WTC11 (cell line): ENCODE data around the gene SVIL. TPM values are rescaled to one million over a fixed set of nuclear protein-coding genes. Genes with fewer than 3 reads are reported as not detected.

Experiments
- ATAC-seq: fragments of 200-7000 bp; cut with Tn5 transposase; 2 replicates; pipeline ENCODE4 v1.10.0; 2021; ENCODE audit warnings: mild to moderate bottlenecking, moderate library complexity
- CTCF ChIA-PET: fragments of 300-600 bp; sonication (Branson Sonifier 250); formaldehyde crosslinking; loops from one replicate; lab custom pipeline; 2021; ENCODE audit warnings: antibody characterized with exemption; lab: Charles Lee
- POLR2A ChIA-PET: fragments of 350-600 bp; sonication (Branson Sonifier 250); formaldehyde crosslinking; loops from one replicate; lab custom pipeline; 2021; ENCODE audit warnings: antibody characterized with exemption; lab: Charles Lee
- DNase-seq: peaks from one replicate; pipeline ENCODE4 v3.0.0; 2021; ENCODE audit warnings: low spot score
- H3K27ac Mint-ChIP-seq: 2 replicates; pipeline ENCODE4 v1.8.0; 2021; ENCODE audit warnings: mixed read lengths
- H3K27me3 Mint-ChIP-seq: 2 replicates; pipeline ENCODE4 v1.8.0; 2021; ENCODE audit warnings: low read depth, mild to moderate bottlenecking, moderate library complexity, mixed read lengths
- H3K36me3 Mint-ChIP-seq: 2 replicates; pipeline ENCODE4 v1.8.0; 2021; ENCODE audit warnings: mixed read lengths
- H3K4me1 Mint-ChIP-seq: 2 replicates; pipeline ENCODE4 v1.8.0; 2022; ENCODE audit warnings: mixed read lengths
- H3K4me3 Mint-ChIP-seq: 2 replicates; pipeline ENCODE4 v1.8.0; 2021; ENCODE audit warnings: mild to moderate bottlenecking, moderate library complexity, mixed read lengths
- H3K9me3 Mint-ChIP-seq: 2 replicates; pipeline ENCODE4 v1.8.0; 2021; ENCODE audit warnings: mixed read lengths
- AFF4 ChIP-seq: sonication (generic); formaldehyde crosslinking; IDR thresholded peaks from 2 replicates; pipeline ENCODE4 v1.8.1; 2023; ENCODE audit warnings: mild to moderate bottlenecking, missing genetic modification reagents, borderline replicate concordance
- CREM ChIP-seq: sonication (generic); formaldehyde crosslinking; IDR thresholded peaks from 2 replicates; pipeline ENCODE4 v1.8.1; 2022; ENCODE audit warnings: mild to moderate bottlenecking, missing genetic modification reagents, moderate library complexity
- ERG ChIP-seq: fragments of 250-450 bp; sonication (Bioruptor Pico); IDR thresholded peaks from 2 replicates; pipeline ENCODE4 v1.8.0; 2021; ENCODE audit warnings: mild to moderate bottlenecking
- FOXK1 ChIP-seq: sonication (generic); formaldehyde crosslinking; IDR thresholded peaks from 2 replicates; pipeline ENCODE4 v1.8.0; 2022; ENCODE audit warnings: mild to moderate bottlenecking, moderate library complexity, missing genetic modification reagents
- MXD4 ChIP-seq: fragments of 250-450 bp; sonication (Bioruptor Pico); IDR thresholded peaks from 2 replicates; pipeline ENCODE4 v1.8.0; 2021; ENCODE audit warnings: mild to moderate bottlenecking, moderate library complexity, borderline replicate concordance
- MYBL2 ChIP-seq: sonication (generic); formaldehyde crosslinking; IDR thresholded peaks from 2 replicates; pipeline ENCODE4 v1.8.1; 2023; ENCODE audit warnings: mild to moderate bottlenecking, moderate library complexity, missing genetic modification reagents
- RORB ChIP-seq: fragments of 250-450 bp; sonication (Bioruptor Pico); IDR thresholded peaks from 2 replicates; pipeline ENCODE4 v1.9.0; 2021; ENCODE audit warnings: mild to moderate bottlenecking
- SMAD4 ChIP-seq: sonication (generic); formaldehyde crosslinking; IDR thresholded peaks from 2 replicates; pipeline ENCODE4 v1.8.0; 2022; ENCODE audit warnings: mild to moderate bottlenecking, missing genetic modification reagents
- TCF7 ChIP-seq: sonication (generic); formaldehyde crosslinking; IDR thresholded peaks from 2 replicates; pipeline ENCODE4 v1.8.0; 2022; ENCODE audit warnings: mild to moderate bottlenecking, low read depth, missing genetic modification reagents, moderate library complexity
- TEAD4 ChIP-seq: sonication (generic); formaldehyde crosslinking; IDR thresholded peaks from 2 replicates; pipeline ENCODE4 v1.8.0; 2022; ENCODE audit warnings: mild to moderate bottlenecking, missing genetic modification reagents
- ZNF232 ChIP-seq: sonication (generic); formaldehyde crosslinking; IDR thresholded peaks from 2 replicates; pipeline ENCODE4 v1.8.0; 2022; ENCODE audit warnings: mild to moderate bottlenecking, missing genetic modification reagents
- ZNF317 ChIP-seq: sonication (generic); formaldehyde crosslinking; IDR thresholded peaks from 2 replicates; pipeline ENCODE4 v1.8.1; 2023; ENCODE audit warnings: low read depth, mild to moderate bottlenecking, moderate library complexity, missing genetic modification reagents, borderline replicate concordance
- ZNF423 ChIP-seq: fragments of 250-450 bp; sonication (Bioruptor Pico); IDR thresholded peaks from 2 replicates; pipeline ENCODE4 v2.1.2; 2022; ENCODE audit warnings: mild to moderate bottlenecking, moderate library complexity
- total RNA-seq: library from RNA; stranded (reverse); gene quantifications from 3 replicates; pipeline ENCODE4 v1.2.3, GENCODE V29; 2021
- TF ChIP-seq, protein P1 (sequence below): sonication (generic); formaldehyde crosslinking; IDR thresholded peaks from 2 replicates; pipeline ENCODE4 v1.8.1; 2023; ENCODE audit warnings: mild to moderate bottlenecking, moderate library complexity, missing genetic modification reagents
- TF ChIP-seq, protein P2 (sequence below): fragments of 200-600 bp; IDR thresholded peaks from 2 replicates; pipeline ENCODE4 v1.8.0; 2022; ENCODE audit warnings: antibody characterized with exemption
- TF ChIP-seq, protein P3 (sequence below): sonication (generic); formaldehyde crosslinking; IDR thresholded peaks from 2 replicates; pipeline ENCODE4 v1.8.0; 2022; ENCODE audit warnings: mild to moderate bottlenecking, missing genetic modification reagents
- TF ChIP-seq, protein P4 (sequence below): sonication (generic); formaldehyde crosslinking; IDR thresholded peaks from 2 replicates; pipeline ENCODE4 v1.8.1; 2023; ENCODE audit warnings: mild to moderate bottlenecking, missing genetic modification reagents
- TF ChIP-seq, protein P5 (sequence below): fragments of 250-450 bp; sonication (Bioruptor Pico); IDR thresholded peaks from 2 replicates; pipeline ENCODE4 v1.9.0; 2021; ENCODE audit warnings: mild to moderate bottlenecking
- TF ChIP-seq, protein P6 (sequence below): sonication (generic); formaldehyde crosslinking; conservative IDR thresholded peaks from 2 replicates; pipeline ENCODE4 v1.8.1; 2023; ENCODE audit warnings: mild to moderate bottlenecking, low read depth, missing genetic modification reagents, moderate library complexity

SVIL gene
- total RNA-seq, 1 experiment from 2014 or later, result 27.1 TPM

- CTCF ChIA-PET, result interaction anchor here (1.1 to 1.2 kb wide), 2 partner anchors 121 to 139 kb away, joined by 3 to 4 read pairs; no protein-coding TSS in a partner anchor
- H3K27ac Mint-ChIP-seq, result no peak overlapping the region
- H3K36me3 Mint-ChIP-seq, result peaks cover 44% of the 10 kb centered on the region
- no peaks in the 10 kb centered on the region; the same call in 1 of the 2 replicates for H3K27me3 Mint-ChIP-seq
- peaks cover 19% of the 10 kb centered on the region for H3K9me3 Mint-ChIP-seq
- ATAC-seq (no peak), DNase-seq (no peak)
- peaks cover 16% of the 10 kb centered on the region for H3K4me1 Mint-ChIP-seq
- no peak for TF ChIP-seq AFF4 (CRISPR knock-in tag)
- TF ChIP-seq, protein P1, sequence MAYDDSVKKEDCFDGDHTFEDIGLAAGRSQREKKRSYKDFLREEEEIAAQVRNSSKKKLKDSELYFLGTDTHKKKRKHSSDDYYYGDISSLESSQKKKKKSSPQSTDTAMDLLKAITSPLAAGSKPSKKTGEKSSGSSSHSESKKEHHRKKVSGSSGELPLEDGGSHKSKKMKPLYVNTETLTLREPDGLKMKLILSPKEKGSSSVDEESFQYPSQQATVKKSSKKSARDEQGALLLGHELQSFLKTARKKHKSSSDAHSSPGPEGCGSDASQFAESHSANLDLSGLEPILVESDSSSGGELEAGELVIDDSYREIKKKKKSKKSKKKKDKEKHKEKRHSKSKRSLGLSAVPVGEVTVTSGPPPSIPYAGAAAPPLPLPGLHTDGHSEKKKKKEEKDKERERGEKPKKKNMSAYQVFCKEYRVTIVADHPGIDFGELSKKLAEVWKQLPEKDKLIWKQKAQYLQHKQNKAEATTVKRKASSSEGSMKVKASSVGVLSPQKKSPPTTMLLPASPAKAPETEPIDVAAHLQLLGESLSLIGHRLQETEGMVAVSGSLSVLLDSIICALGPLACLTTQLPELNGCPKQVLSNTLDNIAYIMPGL, result no peak
- TF ChIP-seq CREM, result no peak
- TF ChIP-seq ZNF317, result no peak
- TF ChIP-seq, protein P2, sequence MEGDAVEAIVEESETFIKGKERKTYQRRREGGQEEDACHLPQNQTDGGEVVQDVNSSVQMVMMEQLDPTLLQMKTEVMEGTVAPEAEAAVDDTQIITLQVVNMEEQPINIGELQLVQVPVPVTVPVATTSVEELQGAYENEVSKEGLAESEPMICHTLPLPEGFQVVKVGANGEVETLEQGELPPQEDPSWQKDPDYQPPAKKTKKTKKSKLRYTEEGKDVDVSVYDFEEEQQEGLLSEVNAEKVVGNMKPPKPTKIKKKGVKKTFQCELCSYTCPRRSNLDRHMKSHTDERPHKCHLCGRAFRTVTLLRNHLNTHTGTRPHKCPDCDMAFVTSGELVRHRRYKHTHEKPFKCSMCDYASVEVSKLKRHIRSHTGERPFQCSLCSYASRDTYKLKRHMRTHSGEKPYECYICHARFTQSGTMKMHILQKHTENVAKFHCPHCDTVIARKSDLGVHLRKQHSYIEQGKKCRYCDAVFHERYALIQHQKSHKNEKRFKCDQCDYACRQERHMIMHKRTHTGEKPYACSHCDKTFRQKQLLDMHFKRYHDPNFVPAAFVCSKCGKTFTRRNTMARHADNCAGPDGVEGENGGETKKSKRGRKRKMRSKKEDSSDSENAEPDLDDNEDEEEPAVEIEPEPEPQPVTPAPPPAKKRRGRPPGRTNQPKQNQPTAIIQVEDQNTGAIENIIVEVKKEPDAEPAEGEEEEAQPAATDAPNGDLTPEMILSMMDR, result no peak
- TF ChIP-seq MYBL2 (CRISPR knock-in tag), result no peak
- TF ChIP-seq, protein P3, sequence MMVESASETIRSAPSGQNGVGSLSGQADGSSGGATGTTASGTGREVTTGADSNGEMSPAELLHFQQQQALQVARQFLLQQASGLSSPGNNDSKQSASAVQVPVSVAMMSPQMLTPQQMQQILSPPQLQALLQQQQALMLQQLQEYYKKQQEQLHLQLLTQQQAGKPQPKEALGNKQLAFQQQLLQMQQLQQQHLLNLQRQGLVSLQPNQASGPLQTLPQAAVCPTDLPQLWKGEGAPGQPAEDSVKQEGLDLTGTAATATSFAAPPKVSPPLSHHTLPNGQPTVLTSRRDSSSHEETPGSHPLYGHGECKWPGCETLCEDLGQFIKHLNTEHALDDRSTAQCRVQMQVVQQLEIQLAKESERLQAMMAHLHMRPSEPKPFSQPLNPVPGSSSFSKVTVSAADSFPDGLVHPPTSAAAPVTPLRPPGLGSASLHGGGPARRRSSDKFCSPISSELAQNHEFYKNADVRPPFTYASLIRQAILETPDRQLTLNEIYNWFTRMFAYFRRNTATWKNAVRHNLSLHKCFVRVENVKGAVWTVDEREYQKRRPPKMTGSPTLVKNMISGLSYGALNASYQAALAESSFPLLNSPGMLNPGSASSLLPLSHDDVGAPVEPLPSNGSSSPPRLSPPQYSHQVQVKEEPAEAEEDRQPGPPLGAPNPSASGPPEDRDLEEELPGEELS (CRISPR knock-in tag), result no peak
- no peak for TF ChIP-seq TCF7 (CRISPR knock-in tag)
- TF ChIP-seq, protein P4, sequence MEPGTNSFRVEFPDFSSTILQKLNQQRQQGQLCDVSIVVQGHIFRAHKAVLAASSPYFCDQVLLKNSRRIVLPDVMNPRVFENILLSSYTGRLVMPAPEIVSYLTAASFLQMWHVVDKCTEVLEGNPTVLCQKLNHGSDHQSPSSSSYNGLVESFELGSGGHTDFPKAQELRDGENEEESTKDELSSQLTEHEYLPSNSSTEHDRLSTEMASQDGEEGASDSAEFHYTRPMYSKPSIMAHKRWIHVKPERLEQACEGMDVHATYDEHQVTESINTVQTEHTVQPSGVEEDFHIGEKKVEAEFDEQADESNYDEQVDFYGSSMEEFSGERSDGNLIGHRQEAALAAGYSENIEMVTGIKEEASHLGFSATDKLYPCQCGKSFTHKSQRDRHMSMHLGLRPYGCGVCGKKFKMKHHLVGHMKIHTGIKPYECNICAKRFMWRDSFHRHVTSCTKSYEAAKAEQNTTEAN, result no peak
- no peak for TF ChIP-seq MXD4 (CRISPR knock-in tag)
- TF ChIP-seq TEAD4, result no peak
- TF ChIP-seq FOXK1 (CRISPR knock-in tag), result no peak
- TF ChIP-seq ERG (CRISPR knock-in tag), result no peak
- TF ChIP-seq, protein P5, sequence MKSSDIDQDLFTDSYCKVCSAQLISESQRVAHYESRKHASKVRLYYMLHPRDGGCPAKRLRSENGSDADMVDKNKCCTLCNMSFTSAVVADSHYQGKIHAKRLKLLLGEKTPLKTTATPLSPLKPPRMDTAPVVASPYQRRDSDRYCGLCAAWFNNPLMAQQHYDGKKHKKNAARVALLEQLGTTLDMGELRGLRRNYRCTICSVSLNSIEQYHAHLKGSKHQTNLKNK (CRISPR knock-in tag), result no peak
- no peak for TF ChIP-seq SMAD4 (CRISPR knock-in tag)
- TF ChIP-seq RORB, result no peak
- TF ChIP-seq, protein P6, sequence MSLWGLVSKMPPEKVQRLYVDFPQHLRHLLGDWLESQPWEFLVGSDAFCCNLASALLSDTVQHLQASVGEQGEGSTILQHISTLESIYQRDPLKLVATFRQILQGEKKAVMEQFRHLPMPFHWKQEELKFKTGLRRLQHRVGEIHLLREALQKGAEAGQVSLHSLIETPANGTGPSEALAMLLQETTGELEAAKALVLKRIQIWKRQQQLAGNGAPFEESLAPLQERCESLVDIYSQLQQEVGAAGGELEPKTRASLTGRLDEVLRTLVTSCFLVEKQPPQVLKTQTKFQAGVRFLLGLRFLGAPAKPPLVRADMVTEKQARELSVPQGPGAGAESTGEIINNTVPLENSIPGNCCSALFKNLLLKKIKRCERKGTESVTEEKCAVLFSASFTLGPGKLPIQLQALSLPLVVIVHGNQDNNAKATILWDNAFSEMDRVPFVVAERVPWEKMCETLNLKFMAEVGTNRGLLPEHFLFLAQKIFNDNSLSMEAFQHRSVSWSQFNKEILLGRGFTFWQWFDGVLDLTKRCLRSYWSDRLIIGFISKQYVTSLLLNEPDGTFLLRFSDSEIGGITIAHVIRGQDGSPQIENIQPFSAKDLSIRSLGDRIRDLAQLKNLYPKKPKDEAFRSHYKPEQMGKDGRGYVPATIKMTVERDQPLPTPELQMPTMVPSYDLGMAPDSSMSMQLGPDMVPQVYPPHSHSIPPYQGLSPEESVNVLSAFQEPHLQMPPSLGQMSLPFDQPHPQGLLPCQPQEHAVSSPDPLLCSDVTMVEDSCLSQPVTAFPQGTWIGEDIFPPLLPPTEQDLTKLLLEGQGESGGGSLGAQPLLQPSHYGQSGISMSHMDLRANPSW (CRISPR knock-in tag), result no peak
- TF ChIP-seq ZNF423, result no peak
- no peak for TF ChIP-seq ZNF232
- POLR2A ChIA-PET, result no interaction called here
- no peak overlapping the region for H3K4me3 Mint-ChIP-seq
Observed at GRCh38 chr10:29656451-29656992, 21.8 kb upstream of the SVIL start.
